ENCODE data around the gene KIRREL3. TPM values are rescaled to one million over a fixed set of nuclear protein-coding genes. Genes with fewer than 3 reads are reported as not detected.

Gene KIRREL3
- total and polyA plus RNA-seq, 9 of the 15 experiments (the other 6 are each of a cell fraction or from before 2014, with no cell fraction given): 0.04 to 0.10 TPM; not detected in 7

DNA sequence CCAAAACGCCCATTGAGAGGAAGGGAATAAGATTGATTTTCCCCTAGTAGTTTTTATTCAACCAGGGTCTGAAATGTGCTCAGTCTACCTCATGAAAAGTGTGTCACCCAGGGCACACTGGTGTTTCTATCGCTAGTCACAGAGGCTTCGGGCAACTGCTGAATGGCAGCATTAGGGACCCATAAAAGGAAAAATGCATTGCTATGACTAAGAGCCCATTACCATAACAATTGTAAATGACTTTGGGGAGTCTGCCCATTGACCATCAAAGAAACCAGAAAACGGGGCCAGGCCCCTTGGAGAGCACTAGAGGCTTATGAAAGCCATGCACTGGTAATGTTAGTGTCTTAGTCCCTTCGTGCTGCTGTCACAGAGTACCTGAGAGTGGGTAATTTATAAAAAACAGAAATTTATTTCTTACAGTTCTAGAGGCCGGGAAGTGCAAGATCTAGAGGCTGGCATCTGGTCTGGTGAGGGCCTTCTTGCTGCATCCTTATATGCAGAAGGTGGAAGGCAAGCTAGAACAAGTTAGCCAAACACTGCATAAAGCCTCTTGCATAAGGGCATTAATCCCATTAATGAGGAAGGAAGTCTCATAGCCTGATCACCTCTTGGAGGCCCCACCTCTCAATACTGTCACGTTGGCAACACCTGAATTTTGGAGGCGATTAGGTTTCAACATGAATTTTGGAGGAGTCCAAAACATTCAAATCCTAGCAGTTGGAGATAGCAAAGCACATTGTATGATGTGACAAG, 338.4 kb downstream of the KIRREL3 start (continued):
- no peak for TF ChIP-seq CTCFL (IDR thresholded peaks at IDR 0.05; ENCODE audit: borderline replicate concordance, insufficient read depth, low read depth, low read length, poor library complexity, severe bottlenecking)
- no peak for TF ChIP-seq PHF8 (IDR thresholded peaks at IDR 0.05; ENCODE audit: borderline replicate concordance, low read length)
- TF ChIP-seq, protein P1, sequence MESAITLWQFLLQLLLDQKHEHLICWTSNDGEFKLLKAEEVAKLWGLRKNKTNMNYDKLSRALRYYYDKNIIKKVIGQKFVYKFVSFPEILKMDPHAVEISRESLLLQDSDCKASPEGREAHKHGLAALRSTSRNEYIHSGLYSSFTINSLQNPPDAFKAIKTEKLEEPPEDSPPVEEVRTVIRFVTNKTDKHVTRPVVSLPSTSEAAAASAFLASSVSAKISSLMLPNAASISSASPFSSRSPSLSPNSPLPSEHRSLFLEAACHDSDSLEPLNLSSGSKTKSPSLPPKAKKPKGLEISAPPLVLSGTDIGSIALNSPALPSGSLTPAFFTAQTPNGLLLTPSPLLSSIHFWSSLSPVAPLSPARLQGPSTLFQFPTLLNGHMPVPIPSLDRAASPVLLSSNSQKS (CRISPR knock-in tag; IDR thresholded peaks at IDR 0.05): no peak
- no peak for TF ChIP-seq HNRNPLL (IDR thresholded peaks at IDR 0.05; ENCODE audit: low read depth, low read length, poor library complexity, severe bottlenecking)

GRCh38 chr11:126660761-126661425, 339.7 kb downstream of the KIRREL3 start:
- no peaks in the 10 kb centered on the region for H3K9me3 ChIP-seq (replicated peaks; ENCODE audit: control insufficient read depth, insufficient read depth, low read depth, low read length)
- POLR2A ChIA-PET: no interaction called here
- in situ Hi-C loops (cut with MboI): no loop called here
- H3K27me3 ChIP-seq (ENCODE audit: control insufficient read depth in 2 of 2, insufficient read depth in 2 of 2, low read length in 2 of 2): no peaks in the 10 kb centered on the region
- BruUV-seq (replicated peaks): no TSS peak
- no peak overlapping the region for H2AFZ ChIP-seq (ENCODE audit: low read depth, low read length)
- H3K9ac ChIP-seq (ENCODE audit: insufficient read depth in 1 of 2, low read depth in 2 of 2, low read length in 2 of 2): no peak overlapping the region
- intact Hi-C loops (cut with micrococcal nuclease): no loop called here
- no peak overlapping the region for H3K4me3 ChIP-seq
- FAIRE-seq (no peak), DNase-seq (ENCODE audit: extremely low read depth in 1 of 4, low spot score in 3 of 4) (no peak), ATAC-seq (no peak)
- no peaks in the 10 kb centered on the region for H3K79me2 ChIP-seq (ENCODE audit: control insufficient read depth, insufficient read depth, low read length)
- no peak overlapping the region for H3K27ac ChIP-seq (ENCODE audit: extremely low read depth, low read depth, low read length)
- no peaks in the 10 kb centered on the region for H3K36me3 ChIP-seq (ENCODE audit: control insufficient read depth, insufficient read depth, low read length)
- no peaks in the 10 kb centered on the region; the same call in 1 of the 2 replicates for H4K20me1 ChIP-seq (replicated peaks; ENCODE audit: control insufficient read depth, insufficient read depth, low read length)
- no peak overlapping the region for H3K4me2 ChIP-seq (ENCODE audit: insufficient read depth, low read length)
- H3K4me1 ChIP-seq (replicated peaks in 1 of 2; ENCODE audit: control insufficient read depth in 2 of 2, insufficient read depth in 2 of 2, low read length in 2 of 2): no peaks in the 10 kb centered on the region
- no peaks in the 10 kb centered on the region for H3K9me1 ChIP-seq (ENCODE audit: control insufficient read depth, insufficient read depth, low read length)
- WGBS (ENCODE audit: insufficient coverage, low coverage, missing lambda C conversion rate): 0% methylated on average over 2 of the region's 2 CpGs
- CTCF ChIA-PET (ENCODE audit: low intra/inter-chr PET ratio): no interaction called here
- TF ChIP-seq NR2F6 (CRISPR knock-in tag; IDR thresholded peaks at IDR 0.05): no peak
- no peak for TF ChIP-seq HNRNPLL (IDR thresholded peaks at IDR 0.05; ENCODE audit: low read depth, low read length, poor library complexity, severe bottlenecking)
- no peak for TF ChIP-seq RAD21 (CRISPR knock-in tag; conservative IDR thresholded peaks at IDR 0.05 in 1 of 2, IDR thresholded peaks at IDR 0.05 in 1 of 2)
- no peak for TF ChIP-seq CREB1 (IDR thresholded peaks at IDR 0.05)
- TF ChIP-seq CREB1 (CRISPR knock-in tag; IDR thresholded peaks at IDR 0.05): no peak
- TF ChIP-seq GTF2F1 (IDR thresholded peaks at IDR 0.05; ENCODE audit: low read depth, low read length): no peak
- TF ChIP-seq POLR2AphosphoS5 (IDR thresholded peaks at IDR 0.05; ENCODE audit: control insufficient read depth, insufficient read depth, low read depth, low read length): no peak
- TF ChIP-seq FUS (optimal IDR thresholded peaks at IDR 0.05; ENCODE audit: low read depth, low read length): no peak
- no peak for TF ChIP-seq BCOR (IDR thresholded peaks at IDR 0.05)
- TF ChIP-seq FOXK1 (CRISPR knock-in tag; IDR thresholded peaks at IDR 0.05; ENCODE audit: borderline replicate concordance): no peak
- no peak for TF ChIP-seq ZNF146 (CRISPR knock-in tag; IDR thresholded peaks at IDR 0.05; ENCODE audit: unreplicated experiment)
- no peak for TF ChIP-seq ELF1 (tag; IDR thresholded peaks at IDR 0.05)
- no peak for TF ChIP-seq ZNF384 (IDR thresholded peaks at IDR 0.05; ENCODE audit: low read depth, low read length)
- TF ChIP-seq ETV1 (tag; conservative IDR thresholded peaks at IDR 0.05; ENCODE audit: low read depth): no peak

All from K562 (cell line).